Activated T-cell treated with anti-CD3 and anti-CD28 coated beads for 24 hours (primary cell): ENCODE measurements around the gene NLRC5.
"Not testable (repeated sequence)": the region's sequence is repeated elsewhere in the genome, so short reads cannot be mapped to it uniquely, and the experiment has no call there.

Experiments used
- DNase-seq: peaks from one replicate; pipeline ENCODE4 v3.0.0-alpha.2; 2020; ENCODE audit warnings: low read depth

Gene NLRC5

DNA sequence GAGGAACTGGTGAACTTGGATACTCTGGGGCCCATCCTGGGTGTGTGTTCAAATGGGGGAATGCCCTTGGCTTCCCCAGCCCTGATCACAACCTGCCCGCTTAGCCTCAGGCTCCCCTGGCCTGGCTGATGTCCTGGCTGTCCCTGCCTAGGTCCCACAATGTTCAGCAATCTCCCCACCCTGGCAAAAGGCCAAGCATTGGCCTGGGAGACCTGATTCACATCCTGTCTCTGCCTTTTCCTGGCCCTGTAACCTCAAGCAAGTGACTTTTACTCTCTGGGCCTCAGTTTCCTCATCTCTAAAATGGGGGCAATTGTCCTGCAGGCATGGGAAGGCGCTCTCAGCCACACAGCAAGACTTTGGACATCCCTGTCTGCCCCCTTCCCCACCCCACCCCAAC, 117.4 kb downstream of the NLRC5 start:
- DNase-seq = no peak

GRCh38 chr16:57107321-57107922, 118.1 kb downstream of the NLRC5 start:
- no peak for DNase-seq

DNA sequence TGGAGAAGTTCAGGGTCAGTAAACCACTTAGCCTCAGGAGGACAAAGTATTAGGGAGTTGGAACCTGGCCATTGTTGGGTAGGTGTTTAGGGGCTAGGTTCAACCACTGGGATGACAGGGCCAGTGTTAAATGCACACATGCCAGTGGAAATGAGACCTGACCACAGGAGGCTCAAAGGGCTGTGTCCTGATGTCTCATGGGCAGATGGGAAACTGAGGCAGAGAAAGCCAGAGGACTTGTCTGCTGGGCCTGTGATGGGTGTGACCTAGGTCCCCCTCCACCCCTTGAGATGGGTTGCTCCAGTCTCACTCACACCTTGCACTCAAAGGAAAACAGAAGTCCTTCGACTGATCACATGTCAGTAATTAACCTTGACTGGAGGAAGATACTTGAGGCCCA, 119.1 kb downstream of the NLRC5 start:
- DNase-seq = no peak

DNA sequence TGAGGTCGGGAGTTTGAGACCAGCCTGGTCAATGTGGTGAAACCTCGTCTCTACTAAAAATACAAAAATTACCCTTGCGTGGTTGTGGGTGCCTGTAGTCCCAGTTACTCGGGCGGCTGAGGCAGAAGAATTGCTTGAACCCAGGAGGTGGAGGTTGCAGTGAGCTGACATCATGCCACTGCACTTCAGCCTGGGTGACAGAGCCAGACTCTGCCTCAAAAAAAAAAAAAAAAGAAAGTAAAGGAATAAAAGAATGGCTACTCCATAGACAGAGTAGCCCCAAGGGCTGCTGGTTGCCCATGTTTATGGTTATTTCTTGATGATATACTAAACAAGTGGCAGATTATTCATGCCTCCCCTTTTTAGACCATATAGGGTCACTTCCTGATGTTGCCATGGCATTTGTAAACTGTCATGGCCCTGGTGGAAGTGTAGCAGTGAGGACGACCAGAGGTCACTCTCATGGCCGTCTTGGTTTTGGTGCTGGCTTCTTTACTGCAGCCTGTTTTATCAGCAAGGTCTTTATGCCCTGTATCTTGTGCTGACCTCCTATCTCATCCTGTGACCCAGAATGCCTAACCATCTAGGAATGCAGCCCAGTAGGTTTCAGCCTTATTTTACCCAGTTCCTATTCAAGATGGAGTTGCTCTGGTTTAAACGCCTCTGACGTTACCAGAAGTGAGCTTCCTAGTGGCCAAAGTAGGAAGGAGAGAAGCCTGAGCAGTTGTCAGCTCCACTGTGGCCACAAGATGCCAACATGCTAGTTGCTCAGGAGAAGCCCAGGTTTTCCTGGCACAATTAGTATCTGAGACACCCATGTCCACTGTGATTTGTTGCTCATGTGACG, 120.1 kb downstream of the NLRC5 start:
- not testable (repeated sequence) for DNase-seq

DNA sequence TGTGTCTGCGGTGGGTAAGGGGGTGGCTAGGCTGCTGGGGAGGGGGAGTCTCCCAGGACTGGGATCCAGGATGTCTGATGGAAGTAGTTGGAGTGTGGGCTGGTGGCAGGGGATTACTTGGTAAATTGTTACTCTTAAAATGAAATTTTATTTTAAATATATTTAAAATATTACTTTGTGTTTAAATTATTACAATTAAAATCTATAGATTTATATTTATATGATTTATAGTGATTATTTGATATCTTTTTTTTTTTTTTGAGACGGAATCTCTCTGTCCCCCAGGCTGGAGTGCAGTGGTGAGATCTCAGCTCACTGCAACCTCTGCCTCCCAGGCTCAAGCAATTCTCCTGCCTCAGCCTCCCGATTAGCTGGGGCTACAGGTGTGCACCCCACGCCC, 121.6 kb downstream of the NLRC5 start:
- no peak for DNase-seq

- DNase-seq = no peak
Measured at GRCh38 chr16:57111420-57111819, 122.1 kb downstream of the NLRC5 start.

GRCh38 chr16:57112403-57113041, 123.2 kb downstream of the NLRC5 start:
- DNase-seq = no peak

- no peak for DNase-seq
Measured at GRCh38 chr16:57113042-57113453, 123.7 kb downstream of the NLRC5 start.

GRCh38 chr16:57113664-57114063, 124.3 kb downstream of the NLRC5 start:
- no peak for DNase-seq

- DNase-seq = no peak
Measured at GRCh38 chr16:57115168-57115513, 125.8 kb downstream of the NLRC5 start.

DNA sequence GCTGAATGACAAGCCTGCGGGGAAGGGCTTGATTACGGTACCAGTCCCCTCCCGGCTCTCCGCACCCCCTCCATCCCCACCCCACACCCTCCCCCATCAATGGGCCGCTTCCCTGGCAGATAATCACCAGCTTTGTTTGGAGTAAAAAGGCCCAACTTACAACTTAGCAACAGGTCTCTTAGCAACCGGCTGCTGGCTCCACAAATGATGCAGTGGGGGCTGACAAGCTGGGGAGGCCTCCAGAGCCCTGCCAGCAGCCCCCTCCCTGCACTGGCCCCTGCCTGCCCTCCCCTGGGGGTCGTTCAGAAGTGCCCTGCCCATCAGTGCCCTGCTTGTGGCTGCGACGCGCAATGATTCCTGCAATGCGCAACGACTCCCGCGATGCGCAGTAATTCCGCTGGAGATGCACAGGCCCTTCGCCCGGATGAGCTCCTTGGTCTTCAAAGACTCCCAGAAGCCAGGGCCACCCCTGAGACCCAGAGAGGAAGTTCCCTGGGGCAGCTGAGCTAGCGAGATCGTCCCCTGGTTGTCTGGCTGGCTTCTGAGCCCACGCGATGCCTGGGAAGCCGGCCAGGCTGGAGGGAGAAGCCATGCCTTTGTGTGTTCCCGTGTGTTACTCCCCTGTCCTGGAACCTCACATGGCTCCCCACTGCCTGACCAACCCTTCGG, 126.3 kb downstream of the NLRC5 start:
- no peak for DNase-seq

DNA sequence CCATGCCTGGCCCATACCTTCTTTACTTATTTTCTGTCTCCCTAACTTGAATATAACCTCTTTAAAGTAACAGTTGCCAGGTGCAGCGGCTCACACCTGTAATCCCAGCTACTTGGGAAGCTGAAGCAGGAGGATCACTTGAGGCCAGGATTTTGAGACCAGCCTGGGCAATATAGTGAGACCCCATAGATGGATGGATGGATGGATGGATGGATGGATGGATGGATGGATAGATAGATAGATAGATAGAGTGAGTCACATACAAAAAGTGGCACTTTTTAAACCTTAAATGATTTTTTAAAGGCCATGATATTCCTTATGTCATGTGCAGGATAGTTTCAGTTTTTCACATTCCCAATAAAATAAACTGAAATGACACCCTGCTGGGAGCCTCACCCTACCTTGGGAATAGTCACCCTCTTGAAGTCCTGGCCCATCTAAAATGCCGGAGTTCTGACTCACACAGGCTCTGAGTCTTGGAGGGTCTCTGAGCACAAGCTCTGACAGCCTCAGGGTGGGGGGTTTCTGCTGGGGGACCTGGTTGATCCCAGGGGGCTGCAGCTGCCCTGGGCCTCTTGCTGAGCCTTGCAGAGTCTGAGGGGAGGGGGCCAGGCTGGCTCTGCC, 129.2 kb downstream of the NLRC5 start:
- DNase-seq = no peak

DNA sequence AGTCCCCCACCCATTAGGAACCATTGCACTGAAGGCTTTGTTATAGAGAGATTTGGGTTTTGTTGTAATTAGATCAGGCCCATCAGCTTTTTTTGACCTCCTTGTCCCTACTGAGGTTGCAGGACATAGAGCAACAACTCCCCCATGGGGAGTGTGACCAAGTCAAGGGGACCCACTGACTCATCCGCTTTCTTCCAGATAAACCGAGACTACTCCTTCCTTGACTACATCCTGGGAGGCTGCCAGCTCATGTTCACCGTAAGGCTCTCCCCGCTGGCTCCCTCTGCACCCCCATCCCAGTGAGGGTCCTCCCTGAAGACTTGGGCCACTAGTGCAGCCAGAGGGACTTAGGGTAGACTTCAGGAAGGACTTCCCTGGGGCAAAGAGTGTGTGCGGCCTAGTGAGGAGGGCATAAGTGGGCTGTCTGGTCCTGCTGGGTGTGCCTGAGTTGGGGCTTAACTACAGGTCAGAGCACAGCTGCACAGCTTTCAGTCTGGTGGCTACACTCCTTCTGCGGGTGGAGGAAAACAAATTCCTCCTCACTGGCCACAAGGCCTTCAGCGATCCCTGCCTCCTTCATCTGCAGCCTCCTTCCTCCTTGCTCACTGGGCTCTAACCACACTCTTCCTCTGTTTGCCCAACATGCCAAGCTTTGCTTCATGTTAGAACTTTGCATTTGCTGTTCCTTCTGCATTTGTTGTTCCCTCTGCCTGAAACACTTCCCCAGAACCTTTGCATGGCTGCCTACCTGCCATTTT, 134.0 kb downstream of the NLRC5 start:
- no peak for DNase-seq

- no peak for DNase-seq
Measured at GRCh38 chr16:57123974-57124674, 134.8 kb downstream of the NLRC5 start.

DNA sequence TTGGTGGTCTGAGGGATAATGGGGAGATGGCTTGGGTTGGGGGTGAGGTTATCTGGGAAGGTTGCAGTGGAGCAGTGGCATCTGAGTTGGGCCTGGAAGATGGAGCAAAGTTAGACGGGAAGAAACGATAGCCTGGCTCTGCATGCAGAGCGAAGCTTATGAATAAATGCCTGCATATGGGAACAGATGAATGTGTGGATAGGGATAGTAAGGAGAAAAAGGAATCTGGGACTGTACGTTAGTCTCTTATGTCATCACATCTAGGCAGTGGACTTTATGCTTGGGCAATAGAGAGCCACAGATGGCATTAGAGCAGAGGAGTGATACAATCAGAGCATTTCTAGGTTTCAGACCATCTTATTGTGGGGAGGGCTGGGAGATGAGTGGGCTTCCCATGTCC, 136.0 kb downstream of the NLRC5 start:
- DNase-seq = no peak

- DNase-seq = no peak
Measured at GRCh38 chr16:57125969-57126368, 136.6 kb downstream of the NLRC5 start.

DNA sequence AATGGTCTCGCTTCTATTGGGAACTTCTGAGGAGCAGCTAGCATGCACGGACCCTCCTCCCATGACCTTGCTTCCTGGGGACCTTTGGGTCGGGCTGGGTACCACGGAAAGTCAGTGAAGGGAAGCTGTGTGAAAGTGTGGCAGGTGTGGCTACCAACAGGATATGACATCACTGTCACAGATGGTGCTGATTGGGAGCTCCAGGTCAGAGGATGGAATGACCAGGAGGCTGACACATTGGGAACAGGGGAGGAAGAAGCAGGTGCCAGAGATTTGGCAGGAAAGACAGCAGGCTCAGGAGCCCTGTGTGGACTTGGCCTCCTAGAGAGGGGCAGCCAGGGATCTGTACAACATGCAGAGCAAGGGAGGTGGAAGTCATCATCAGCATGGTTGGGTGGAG, 137.1 kb downstream of the NLRC5 start:
- DNase-seq = no peak

DNA sequence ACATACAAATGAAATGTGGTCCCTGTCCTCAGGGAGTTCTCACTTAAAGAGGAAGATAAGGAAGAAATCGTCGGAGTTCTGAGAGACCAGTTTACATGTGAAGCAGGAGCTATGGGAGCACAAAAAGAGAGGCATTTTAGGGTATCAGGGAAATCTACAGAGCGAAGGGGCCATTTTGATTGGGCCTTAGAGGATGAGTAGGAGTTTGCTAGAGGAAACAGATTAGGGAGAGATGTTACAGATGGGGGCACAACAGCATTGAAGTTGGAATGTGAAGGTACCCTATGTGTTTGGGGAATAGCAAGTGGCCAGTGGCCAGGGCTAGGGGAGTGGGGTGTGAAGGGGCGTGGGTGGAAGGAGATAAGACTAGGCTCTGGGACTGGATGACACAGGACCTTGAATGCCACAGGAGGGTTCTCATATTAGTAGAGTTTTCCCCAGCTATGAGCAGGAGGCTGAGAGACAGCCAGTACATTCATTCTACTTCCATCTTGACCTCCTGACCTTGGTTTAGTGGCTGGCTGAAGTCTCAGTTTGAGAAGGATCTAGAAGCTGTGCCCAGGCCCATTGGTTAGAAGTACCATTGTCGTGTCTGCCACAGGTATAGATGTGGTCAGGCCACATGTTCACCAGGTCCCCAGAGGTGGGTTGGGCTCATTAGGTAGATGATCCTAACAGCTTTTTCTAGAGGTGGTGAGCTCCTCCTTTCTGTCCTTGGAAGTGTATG, 137.8 kb downstream of the NLRC5 start:
- no peak for DNase-seq

DNA sequence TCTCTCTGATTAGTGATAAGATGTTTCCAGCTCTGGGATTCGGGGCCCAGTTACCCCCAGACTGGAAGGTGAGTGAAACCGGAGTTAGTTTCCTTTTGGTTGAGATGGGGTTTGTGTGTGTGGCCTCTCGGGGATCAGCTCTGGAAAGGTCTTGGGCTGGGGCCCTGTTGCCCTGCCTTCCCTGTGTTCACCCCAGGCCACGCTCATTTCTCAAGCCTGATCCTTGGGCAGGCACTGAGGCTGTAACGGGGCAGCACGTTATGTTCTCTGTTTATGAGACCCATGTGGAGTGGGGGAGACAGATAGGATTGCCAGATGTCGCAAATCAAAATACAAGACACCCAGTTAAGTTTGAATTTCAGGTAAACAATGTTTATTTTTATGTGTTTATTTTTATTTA, 138.5 kb downstream of the NLRC5 start:
- DNase-seq = no peak

DNA sequence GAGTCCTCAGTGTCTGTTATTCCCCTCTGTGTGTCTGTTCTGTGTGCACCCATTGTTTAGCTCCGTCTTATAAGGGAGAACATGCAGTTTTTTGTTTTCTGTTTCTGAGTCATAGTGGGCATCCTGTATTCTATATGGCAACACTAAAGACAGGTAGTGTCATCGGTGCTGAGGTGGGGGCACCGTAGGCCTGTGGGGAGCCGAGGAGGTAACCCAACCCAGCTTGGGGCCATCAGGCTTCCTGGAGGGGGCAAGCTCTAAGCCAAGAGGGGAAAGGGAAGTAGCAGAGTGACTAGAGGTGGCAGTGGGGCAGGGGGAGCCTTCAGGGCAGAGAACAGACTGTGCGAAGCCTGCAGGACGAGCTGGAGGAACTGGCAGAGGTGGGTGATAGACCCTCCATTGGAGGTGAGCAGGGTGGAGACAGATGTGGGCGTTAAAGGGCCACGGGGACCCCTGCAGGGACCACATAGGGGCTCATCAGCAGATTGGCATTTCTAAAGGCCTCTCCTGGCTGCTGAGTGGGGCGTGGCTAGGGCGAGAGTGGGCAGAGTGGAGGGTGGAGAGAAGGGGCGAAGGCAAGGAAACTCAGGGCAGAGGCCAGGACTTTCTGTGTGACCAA, 139.5 kb downstream of the NLRC5 start:
- DNase-seq = no peak
